ENCODE results near the gene GRIA1. TPM values are rescaled to one million over a fixed set of nuclear protein-coding genes. Genes with fewer than 3 reads are reported as not detected.

The GRIA1 gene
- total and polyA plus RNA-seq, 2 of the 13 experiments (the other 11 are each of a cell fraction or from before 2014, with no cell fraction given): not detected

GRCh38 chr5:153461341-153461740, 29.1 kb upstream of the GRIA1 start (continued):
- TF ChIP-seq ZNF318 (CRISPR knock-in tag; IDR thresholded peaks at IDR 0.05) (no peak), NONO (IDR thresholded peaks at IDR 0.05) (no peak), NONO (CRISPR knock-in tag; conservative IDR thresholded peaks at IDR 0.05) (no peak), ZFP36L1 (CRISPR knock-in tag; IDR thresholded peaks at IDR 0.05) (no peak), ZNF468 (CRISPR knock-in tag; IDR thresholded peaks at IDR 0.05) (no peak), SNAI1 (CRISPR knock-in tag; IDR thresholded peaks at IDR 0.05; ENCODE audit: borderline replicate concordance) (no peak), HNF4A (CRISPR knock-in tag; IDR thresholded peaks at IDR 0.05) (no peak), FOXP4 (CRISPR knock-in tag; IDR thresholded peaks at IDR 0.05) (no peak), FOXP1 (IDR thresholded peaks at IDR 0.05) (no peak), FOXP1 (CRISPR knock-in tag; IDR thresholded peaks at IDR 0.05) (no peak), ZGPAT (CRISPR knock-in tag; IDR thresholded peaks at IDR 0.05) (no peak)
